C4-2B (cell line): ENCODE measurements around the gene UAP1L1.
A peak's percentile ranks its signal among the peaks of the same experiment; 100 is the strongest.
"Not testable (repeated sequence)": the region's sequence is repeated elsewhere in the genome, so short reads cannot be mapped to it uniquely, and the experiment has no call there.

Source experiments
- H3K27ac ChIP-seq: fragments of 450-650 bp; 2 replicates; pipeline ENCODE4 v1.5.1; 2017
- ZFX ChIP-seq: fragments of 450-650 bp; IDR thresholded peaks from 2 replicates; pipeline ENCODE4 v1.6.1; 2017
- TF ChIP-seq, protein P1 (sequence below): fragments of 450-650 bp; conservative IDR thresholded peaks from 2 replicates; pipeline ENCODE4 v1.5.1; 2017; ENCODE audit warnings: mild to moderate bottlenecking

Gene UAP1L1

DNA sequence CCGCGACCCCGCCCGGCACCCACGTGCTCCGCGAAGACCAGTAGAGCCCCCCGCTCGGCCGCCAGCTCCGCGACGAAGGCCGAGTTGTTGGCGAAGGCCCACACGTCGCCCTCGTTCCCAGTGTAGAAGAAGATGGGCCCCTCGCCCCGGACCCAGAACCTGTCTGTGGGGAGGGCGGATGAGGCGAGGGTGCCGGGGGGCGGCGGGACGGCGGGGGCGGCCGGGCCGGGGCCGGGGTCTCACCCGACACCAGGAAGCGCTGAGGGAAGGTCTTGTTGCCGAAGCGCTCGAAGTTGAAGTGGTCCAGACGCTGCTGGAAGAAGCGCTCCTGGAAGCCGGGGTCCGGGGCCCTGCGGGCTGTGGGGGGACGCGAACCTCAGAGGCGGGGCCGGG lies 36.9 kb downstream of the UAP1L1 start:
- TF ChIP-seq, protein P1, sequence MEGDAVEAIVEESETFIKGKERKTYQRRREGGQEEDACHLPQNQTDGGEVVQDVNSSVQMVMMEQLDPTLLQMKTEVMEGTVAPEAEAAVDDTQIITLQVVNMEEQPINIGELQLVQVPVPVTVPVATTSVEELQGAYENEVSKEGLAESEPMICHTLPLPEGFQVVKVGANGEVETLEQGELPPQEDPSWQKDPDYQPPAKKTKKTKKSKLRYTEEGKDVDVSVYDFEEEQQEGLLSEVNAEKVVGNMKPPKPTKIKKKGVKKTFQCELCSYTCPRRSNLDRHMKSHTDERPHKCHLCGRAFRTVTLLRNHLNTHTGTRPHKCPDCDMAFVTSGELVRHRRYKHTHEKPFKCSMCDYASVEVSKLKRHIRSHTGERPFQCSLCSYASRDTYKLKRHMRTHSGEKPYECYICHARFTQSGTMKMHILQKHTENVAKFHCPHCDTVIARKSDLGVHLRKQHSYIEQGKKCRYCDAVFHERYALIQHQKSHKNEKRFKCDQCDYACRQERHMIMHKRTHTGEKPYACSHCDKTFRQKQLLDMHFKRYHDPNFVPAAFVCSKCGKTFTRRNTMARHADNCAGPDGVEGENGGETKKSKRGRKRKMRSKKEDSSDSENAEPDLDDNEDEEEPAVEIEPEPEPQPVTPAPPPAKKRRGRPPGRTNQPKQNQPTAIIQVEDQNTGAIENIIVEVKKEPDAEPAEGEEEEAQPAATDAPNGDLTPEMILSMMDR = no peak
- TF ChIP-seq ZFX = 0 out of 2 replicates have a peak, but pooled peaks have one; percentile 75

DNA sequence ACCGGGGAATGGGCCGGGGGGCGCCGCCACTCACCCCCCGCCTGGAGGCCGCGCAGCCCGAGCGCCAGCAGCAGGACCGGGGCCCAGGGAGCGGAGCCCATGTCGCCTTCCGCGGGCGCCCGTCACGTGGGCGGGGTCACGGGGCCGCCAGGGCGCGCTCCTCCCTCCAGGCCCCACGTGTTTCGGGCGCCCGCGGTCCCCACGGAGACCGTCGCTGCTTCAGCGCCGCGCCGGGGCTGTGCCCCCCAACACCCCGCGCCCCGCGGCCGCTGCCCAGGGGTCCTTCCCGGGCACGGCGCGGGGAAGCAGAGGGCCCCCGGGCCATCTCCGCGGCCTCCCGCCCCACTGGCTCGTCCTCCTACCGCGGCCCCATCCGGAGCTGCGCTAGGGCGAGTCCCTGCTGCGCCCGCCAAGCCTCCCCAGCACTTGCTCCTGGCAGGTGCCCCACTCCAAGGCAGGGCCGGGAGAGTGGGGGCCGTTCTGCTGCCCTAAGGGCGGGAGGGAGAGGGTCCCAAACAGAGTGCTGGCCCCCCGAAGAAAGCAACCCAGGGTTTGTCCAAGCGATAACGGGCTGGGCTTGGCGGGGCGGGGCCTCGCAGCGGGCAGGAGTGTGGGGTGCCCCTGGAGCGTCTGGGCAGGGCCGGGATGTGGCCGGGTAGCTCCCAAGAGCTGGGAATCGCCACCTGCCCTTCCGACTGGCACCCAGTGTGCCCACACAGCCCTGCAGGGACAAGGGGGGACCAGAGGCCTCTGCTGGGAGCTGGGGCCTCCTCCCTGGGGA lies 37.5 kb downstream of the UAP1L1 start, which contains the start of gene DPP7:
Gene DPP7 (minus strand): TSS at position 121 of the 781 bp plus-strand sequence. CDS start 20 bp downstream, at position 101.
- peak within 1 kb of the TSS; percentile 83 for H3K27ac ChIP-seq
- no peak; the same call in 1 of the 2 replicates for TF ChIP-seq ZFX

More for the DNA sequence above, 36.9 kb downstream of the UAP1L1 start:
- H3K27ac ChIP-seq = peak overlapping the region; percentile 83

- TF ChIP-seq, protein P1 = no peak
- no peak for TF ChIP-seq ZFX
- peak overlapping the region; percentile 83 for H3K27ac ChIP-seq
Measured at GRCh38 chr9:137115394-137116026, 38.2 kb downstream of the UAP1L1 start.

DNA sequence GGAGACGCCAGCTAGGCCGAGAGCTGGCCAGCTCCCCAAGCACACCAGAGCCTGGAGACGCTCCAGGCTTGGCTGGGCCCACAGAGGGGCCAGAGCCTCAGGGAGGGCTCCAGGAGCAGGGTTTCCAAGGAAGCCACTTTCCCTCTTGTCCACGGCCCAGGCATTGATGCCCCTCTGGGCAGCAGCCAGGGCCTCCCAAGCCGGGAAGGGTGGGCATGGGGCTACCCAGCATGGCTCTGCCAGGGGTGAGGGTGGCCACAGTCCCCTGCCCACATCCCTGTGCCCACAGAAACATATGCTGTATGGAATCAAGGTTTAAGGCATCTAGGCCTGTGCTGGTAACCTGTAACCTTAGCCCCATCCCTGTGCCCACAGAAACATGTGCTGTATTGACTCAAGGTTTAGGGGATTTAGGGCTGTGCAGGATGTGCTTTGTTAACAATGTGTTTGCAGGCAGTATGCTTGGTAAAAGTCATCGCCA lies 38.8 kb downstream of the UAP1L1 start:
- TF ChIP-seq ZFX = no peak
- TF ChIP-seq, protein P1 = no peak

GRCh38 chr9:137116728-137117127 lies 39.4 kb downstream of the UAP1L1 start:
- TF ChIP-seq ZFX = no peak
- TF ChIP-seq, protein P1 = no peak
- H3K27ac ChIP-seq = no peak overlapping the region

More for the DNA sequence above, 38.8 kb downstream of the UAP1L1 start:
- H3K27ac ChIP-seq = no peak overlapping the region

DNA sequence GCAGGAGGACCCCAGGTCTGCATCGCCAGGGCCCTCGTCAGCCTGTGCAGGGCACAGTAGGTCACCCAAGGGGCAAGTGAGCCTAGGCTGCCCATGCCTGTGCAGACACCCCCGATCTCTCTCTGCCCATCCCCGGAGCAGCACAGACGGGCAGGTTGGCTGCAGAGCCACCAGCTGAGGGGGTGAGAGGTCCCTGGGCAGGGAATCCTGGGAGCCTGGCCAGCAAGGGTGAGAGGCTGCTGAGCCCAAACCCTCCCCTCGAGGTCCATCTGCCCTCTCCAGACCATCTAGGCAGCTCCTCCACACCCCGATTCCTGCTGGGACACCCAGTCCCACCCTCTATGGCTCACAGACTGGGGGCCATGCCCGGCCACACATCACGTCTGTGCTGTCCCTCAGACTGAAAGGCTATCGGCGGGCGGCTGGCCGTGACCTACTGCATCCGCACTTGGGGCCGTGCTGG lies 40.0 kb downstream of the UAP1L1 start:
- no peak overlapping the region for H3K27ac ChIP-seq
- TF ChIP-seq ZFX = no peak
- TF ChIP-seq, protein P1 = no peak

GRCh38 chr9:137118092-137118603 lies 40.8 kb downstream of the UAP1L1 start:
- not testable (repeated sequence) for H3K27ac ChIP-seq

DNA sequence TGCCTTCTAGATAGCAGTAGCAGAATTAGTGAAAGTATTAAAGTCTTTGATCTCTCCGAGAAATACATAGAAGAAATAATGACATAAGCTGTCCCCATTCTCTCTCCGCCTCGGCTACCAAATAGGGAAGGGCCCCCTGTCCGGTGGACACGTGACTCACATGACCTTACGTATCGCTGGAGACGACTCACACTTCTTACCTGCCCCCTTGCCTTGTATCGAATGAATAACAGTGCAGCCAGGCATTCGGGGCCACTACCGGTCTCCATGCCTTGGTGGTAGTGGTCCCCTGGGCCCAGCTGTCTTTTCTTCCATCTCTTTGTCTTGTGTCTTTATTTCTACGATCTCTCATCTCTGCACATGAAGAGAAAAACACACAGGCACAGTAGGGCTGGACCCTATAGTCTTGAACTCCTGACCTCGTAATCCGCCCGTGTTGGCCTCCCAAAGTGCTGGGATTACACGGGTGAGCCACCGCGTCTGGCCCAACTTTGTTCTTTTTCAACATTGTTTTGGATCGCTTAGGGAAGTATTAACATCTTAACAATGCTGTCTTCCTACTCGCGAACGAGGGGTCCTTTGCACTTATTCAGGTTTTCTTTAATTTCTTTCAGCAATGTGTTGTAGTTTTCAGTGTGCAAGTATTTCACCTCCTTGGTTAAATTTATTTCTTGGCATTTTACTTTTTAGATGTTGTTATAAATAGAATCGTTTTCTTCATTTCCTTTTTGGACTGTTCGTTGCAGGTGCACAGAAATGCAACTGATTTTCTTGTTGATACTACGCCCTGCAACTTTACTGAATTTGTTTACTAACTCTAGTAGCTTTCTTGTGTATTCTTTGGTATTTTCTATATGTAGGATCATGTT lies 44.8 kb downstream of the UAP1L1 start:
- H3K27ac ChIP-seq = not testable (repeated sequence)

DNA sequence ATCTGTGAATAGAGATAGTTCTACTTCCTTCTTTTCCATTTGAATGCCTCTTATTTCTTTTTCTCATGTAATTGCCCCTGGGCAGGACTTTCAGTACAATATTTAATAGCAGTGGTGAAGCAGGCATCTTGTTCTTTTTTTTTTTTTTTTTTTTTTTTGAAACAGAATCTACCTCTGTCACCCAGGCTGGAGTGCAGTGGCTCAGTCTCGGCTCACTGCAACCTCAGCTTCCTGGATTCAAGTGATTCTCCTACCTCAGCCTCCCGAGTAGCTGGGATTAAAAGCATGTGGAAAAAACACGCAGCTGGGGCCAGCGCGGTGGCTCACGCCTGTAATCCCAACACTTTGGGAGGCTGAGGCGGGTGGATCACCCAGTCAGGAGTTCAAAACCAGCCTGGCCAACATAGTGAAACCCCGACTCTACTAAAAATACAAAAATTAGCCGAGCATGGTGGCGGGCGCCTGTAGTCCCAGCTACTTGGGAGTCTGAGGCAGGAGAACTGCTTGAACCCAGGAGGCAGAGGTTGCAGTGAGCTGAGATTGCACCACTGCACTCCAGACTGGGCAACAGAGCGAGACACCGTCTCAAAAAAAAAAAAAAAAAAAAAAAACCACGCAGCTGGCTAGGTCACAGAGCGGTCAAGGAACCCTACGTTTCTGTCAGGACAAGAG lies 45.6 kb downstream of the UAP1L1 start:
- not testable (repeated sequence) for H3K27ac ChIP-seq
